DOHH2 (cell line): ENCODE measurements around the gene SAA1.
"Not testable (repeated sequence)": the region's sequence is repeated elsewhere in the genome, so short reads cannot be mapped to it uniquely, and the experiment has no call there.

Experiments used
- H3F3A ChIP-seq: fragments of 200-600 bp; sonication (generic), shearing (Covaris generic); 2 replicates; pipeline ENCODE4 v1.6.0; 2016; ENCODE audit warnings: antibody characterized with exemption, mild to moderate bottlenecking; ENCODE audit not compliant: control insufficient read depth, insufficient read depth
- H3K27ac ChIP-seq: fragments of 200-600 bp; sonication (generic); 2 replicates; pipeline ENCODE4 v1.5.1; 2014; ENCODE audit warnings: low read depth, mild to moderate bottlenecking, low read length, moderate library complexity
- H3K27me3 ChIP-seq: fragments of 200-600 bp; sonication (generic); 2 replicates; pipeline ENCODE4 v1.6.1; 2014; ENCODE audit warnings: mild to moderate bottlenecking, low read length, mixed read lengths; ENCODE audit not compliant: control insufficient read depth
- H3K36me3 ChIP-seq: fragments of 200-600 bp; sonication (generic); 2 replicates; pipeline ENCODE4 v1.6.1; 2014; ENCODE audit warnings: mild to moderate bottlenecking, low read length, moderate library complexity, mixed read lengths; ENCODE audit not compliant: control insufficient read depth
- H3K4me1 ChIP-seq: fragments of 200-600 bp; sonication (generic); 2 replicates; pipeline ENCODE4 v1.6.1; 2014; ENCODE audit warnings: mild to moderate bottlenecking, low read length, mixed read lengths; ENCODE audit not compliant: control insufficient read depth
- H3K4me2 ChIP-seq: fragments of 200-600 bp; sonication (generic); 2 replicates; pipeline ENCODE4 v1.6.0; 2014; ENCODE audit warnings: mild to moderate bottlenecking, low read length, moderate library complexity
- H3K4me3 ChIP-seq: fragments of 200-600 bp; sonication (generic); 2 replicates; pipeline ENCODE4 v1.5.1; 2014; ENCODE audit warnings: mild to moderate bottlenecking, low read length, mixed read lengths
- H3K79me2 ChIP-seq: fragments of 200-600 bp; sonication (generic); 2 replicates; pipeline ENCODE4 v1.6.1; 2014; ENCODE audit warnings: mild to moderate bottlenecking, low read length, mixed read lengths; ENCODE audit not compliant: control insufficient read depth
- H3K9me2 ChIP-seq: fragments of 200-600 bp; sonication (generic); replicated peaks from 2 replicates; pipeline ENCODE4 v1.6.1; 2014; ENCODE audit warnings: mild to moderate bottlenecking, low read length, mixed read lengths; ENCODE audit not compliant: control insufficient read depth
- H3K9me3 ChIP-seq: fragments of 200-600 bp; sonication (generic); 2 replicates; pipeline ENCODE4 v1.6.1; 2014; ENCODE audit warnings: antibody characterized with exemption, low read length, mixed read lengths; ENCODE audit not compliant: control insufficient read depth, insufficient read depth
- H4K20me1 ChIP-seq: fragments of 200-600 bp; sonication (generic); 2 replicates; pipeline ENCODE4 v1.6.0; 2014; ENCODE audit warnings: low read depth, mild to moderate bottlenecking, antibody characterized with exemption, low read length, moderate library complexity; ENCODE audit not compliant: control insufficient read depth, insufficient read depth
- EZH2phosphoT487 ChIP-seq: fragments of 200-600 bp; sonication (generic); IDR thresholded peaks from 2 replicates; pipeline ENCODE4 v1.6.1; 2017; ENCODE audit warnings: borderline replicate concordance, mild to moderate bottlenecking, antibody characterized with exemption, low read length, moderate library complexity, mixed read lengths
- TF ChIP-seq, protein P1 (sequence below): fragments of 200-600 bp; sonication (generic); IDR thresholded peaks from one replicate; pipeline ENCODE4 v1.5.1; 2014; ENCODE audit warnings: antibody characterized with exemption, mild to moderate bottlenecking, low read depth, low read length; ENCODE audit not compliant: poor library complexity, severe bottlenecking

Gene SAA1

DNA sequence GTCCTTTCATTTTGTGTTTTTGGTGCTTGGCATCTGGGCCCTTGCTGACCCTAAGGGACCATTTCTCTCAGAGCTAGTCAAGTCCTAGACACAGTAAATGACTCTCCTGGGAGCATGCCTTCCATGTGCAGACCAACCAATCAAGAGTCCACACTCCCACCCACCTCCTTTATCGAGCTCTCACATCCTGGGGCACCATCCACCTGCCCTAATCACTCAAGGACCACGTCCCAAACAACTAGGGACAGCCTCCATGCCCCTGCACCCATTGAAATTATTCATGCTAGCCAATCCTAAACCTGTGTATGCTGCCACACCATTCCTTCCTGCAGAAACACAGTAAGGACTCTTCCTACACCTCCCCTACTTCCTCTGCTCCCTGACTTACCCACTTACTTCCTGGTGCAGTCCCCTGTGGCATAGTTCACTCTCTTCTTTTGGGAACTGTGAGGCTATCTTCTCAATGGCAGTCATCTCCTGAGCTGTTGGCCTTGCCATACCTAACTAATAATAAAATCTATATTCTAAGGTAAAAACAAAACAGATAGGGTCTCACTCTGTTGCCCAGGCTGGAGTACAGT is 11.2 kb upstream of the SAA1 start:
- no peak for TF ChIP-seq EZH2phosphoT487
- TF ChIP-seq, protein P1, sequence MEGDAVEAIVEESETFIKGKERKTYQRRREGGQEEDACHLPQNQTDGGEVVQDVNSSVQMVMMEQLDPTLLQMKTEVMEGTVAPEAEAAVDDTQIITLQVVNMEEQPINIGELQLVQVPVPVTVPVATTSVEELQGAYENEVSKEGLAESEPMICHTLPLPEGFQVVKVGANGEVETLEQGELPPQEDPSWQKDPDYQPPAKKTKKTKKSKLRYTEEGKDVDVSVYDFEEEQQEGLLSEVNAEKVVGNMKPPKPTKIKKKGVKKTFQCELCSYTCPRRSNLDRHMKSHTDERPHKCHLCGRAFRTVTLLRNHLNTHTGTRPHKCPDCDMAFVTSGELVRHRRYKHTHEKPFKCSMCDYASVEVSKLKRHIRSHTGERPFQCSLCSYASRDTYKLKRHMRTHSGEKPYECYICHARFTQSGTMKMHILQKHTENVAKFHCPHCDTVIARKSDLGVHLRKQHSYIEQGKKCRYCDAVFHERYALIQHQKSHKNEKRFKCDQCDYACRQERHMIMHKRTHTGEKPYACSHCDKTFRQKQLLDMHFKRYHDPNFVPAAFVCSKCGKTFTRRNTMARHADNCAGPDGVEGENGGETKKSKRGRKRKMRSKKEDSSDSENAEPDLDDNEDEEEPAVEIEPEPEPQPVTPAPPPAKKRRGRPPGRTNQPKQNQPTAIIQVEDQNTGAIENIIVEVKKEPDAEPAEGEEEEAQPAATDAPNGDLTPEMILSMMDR: no peak

DNA sequence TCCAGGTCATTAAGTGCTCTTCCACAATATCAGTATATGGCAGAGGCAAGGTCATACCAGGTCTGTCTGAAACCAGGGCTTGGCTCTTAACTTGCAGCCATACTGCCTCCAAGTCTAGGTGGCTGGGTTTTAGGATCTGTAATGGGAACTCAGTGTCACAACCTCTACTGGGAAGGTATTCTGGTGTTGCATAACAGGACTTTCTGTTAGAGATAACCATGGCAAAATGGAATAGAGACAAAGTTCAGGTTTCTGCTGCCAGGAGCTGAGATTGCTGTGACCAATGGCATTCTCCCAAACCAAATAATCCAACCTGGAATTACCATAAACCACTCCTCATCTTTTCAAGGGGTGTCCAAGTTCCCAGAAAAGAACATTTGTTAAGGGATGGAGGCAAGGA is 6.8 kb upstream of the SAA1 start:
- Histone ChIP-seq H3F3A (no peaks in the 10 kb centered on the region), H3K36me3 (no peaks in the 10 kb centered on the region), H3K9me2 (no peaks in the 10 kb centered on the region), H4K20me1 (no peaks in the 10 kb centered on the region), H3K27me3 (peaks cover 20% of the 10 kb centered on the region), H3K9me3 (no peaks in the 10 kb centered on the region), H3K79me2 (no peaks in the 10 kb centered on the region), H3K4me3 (no peak overlapping the region), H3K4me1 (no peaks in the 10 kb centered on the region), H3K27ac (no peak overlapping the region), H3K4me2 (no peak overlapping the region)
- TF ChIP-seq EZH2phosphoT487: no peak
- TF ChIP-seq, protein P1: no peak

More for the DNA sequence above, 11.2 kb upstream of the SAA1 start:
- Histone ChIP-seq H3K79me2 (no peaks in the 10 kb centered on the region), H3F3A (no peaks in the 10 kb centered on the region), H3K4me3 (no peak overlapping the region), H3K4me1 (no peaks in the 10 kb centered on the region), H3K27me3 (peaks cover 11% of the 10 kb centered on the region), H3K27ac (no peak overlapping the region), H3K4me2 (no peak overlapping the region), H3K9me3 (no peaks in the 10 kb centered on the region), H4K20me1 (no peaks in the 10 kb centered on the region), H3K36me3 (no peaks in the 10 kb centered on the region), H3K9me2 (no peaks in the 10 kb centered on the region)

DNA sequence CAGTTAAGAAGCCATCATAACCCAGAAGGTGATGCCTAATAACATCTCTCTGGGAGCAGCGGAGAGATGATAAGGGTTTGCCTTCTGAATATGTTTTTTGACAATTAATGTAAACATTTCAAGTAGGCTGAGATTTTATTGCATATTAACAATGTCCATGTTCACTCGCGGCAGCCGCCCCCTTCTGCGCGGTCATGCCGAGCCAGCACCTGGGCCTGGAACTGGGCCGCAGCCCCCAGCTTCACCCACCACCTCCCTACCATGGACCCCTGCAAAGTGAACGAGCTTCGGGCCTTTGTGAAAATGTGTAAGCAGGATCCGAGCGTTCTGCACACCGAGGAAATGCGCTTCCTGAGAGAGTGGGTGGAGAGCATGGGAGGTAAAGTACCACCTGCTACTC is 4.3 kb upstream of the SAA1 start:
- Histone ChIP-seq H3K4me2 (no peak overlapping the region), H4K20me1 (no peaks in the 10 kb centered on the region), H3K9me2 (no peaks in the 10 kb centered on the region), H3K79me2 (no peaks in the 10 kb centered on the region), H3K9me3 (no peaks in the 10 kb centered on the region), H3K36me3 (no peaks in the 10 kb centered on the region), H3K4me1 (no peaks in the 10 kb centered on the region), H3K4me3 (no peak overlapping the region), H3K27me3 (peaks cover 26% of the 10 kb centered on the region), H3K27ac (no peak overlapping the region), H3F3A (no peaks in the 10 kb centered on the region)
- TF ChIP-seq EZH2phosphoT487: no peak
- TF ChIP-seq, protein P1: no peak

DNA sequence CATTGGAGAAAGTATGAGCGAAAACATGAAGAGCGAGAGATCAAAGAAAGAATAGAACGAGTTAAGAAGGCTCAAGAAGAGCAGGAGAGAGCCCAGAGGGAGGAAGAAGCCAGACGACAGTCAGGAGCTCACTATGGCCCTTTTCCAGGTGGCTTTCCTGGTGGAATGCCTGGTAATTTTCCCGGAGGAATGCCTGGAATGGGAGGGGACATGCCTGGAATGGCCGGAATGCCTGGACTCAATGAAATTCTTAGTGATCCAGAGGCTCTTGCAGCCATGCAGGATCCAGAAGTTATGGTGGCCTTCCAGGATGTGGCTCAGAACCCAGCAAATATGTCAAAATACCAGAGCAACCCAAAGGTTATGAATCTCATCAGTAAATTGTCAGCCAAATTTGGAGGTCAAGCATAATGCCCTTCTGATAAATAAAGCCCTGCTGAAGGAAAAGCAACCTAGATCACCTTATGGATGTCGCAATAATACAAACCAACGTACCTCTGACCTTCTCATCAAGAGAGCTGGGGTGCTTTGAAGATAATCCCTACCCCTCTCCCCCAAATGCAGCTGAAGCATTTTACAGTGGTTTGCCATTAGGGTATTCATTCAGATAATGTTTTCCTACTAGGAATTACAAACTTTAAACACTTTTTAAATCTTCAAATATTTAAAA is 3.2 kb upstream of the SAA1 start:
- not testable (repeated sequence) for H3K4me2 ChIP-seq, H3K4me3 ChIP-seq, H3K4me1 ChIP-seq, H3K79me2 ChIP-seq, H3K36me3 ChIP-seq, H3K9me3 ChIP-seq, H3F3A ChIP-seq, H4K20me1 ChIP-seq, H3K9me2 ChIP-seq, H3K27ac ChIP-seq
- peaks cover 23% of the 10 kb centered on the region for H3K27me3 ChIP-seq
